M059J (cell line): ENCODE data around the gene PPIL4. TPM values are rescaled to one million over a fixed set of nuclear protein-coding genes. Genes with fewer than 3 reads are reported as not detected.
"Not testable (repeated sequence)": the region's sequence is repeated elsewhere in the genome, so short reads cannot be mapped to it uniquely, and the experiment has no call there.

Source experiments
- DNase-seq: peaks from one replicate; pipeline ENCODE4 v3.0.0-alpha.2; 2012; ENCODE audit warnings: low read depth
- total RNA-seq: library from RNA; depleted of rRNA; stranded (reverse); fragments of >200 nt; shearing (Covaris generic); gene quantifications from 2 replicates; pipeline ENCODE4 v1.2.3, GENCODE V29; 2014

PPIL4 gene
- total RNA-seq, 1 experiment from 2014 or later: 52.9 TPM

- no peak for DNase-seq
Observed at GRCh38 chr6:149483849-149484655, 61.8 kb downstream of the PPIL4 start.

GRCh38 chr6:149483334-149483725, 62.5 kb downstream of the PPIL4 start:
- no peak for DNase-seq

GRCh38 chr6:149482545-149483333, 63.1 kb downstream of the PPIL4 start:
- DNase-seq: no peak

GRCh38 chr6:149480502-149481280, 65.2 kb downstream of the PPIL4 start:
- DNase-seq: no peak

GRCh38 chr6:149478631-149479314, 67.1 kb downstream of the PPIL4 start:
- DNase-seq: no peak

- no peak for DNase-seq
Observed at GRCh38 chr6:149477544-149477943, 68.3 kb downstream of the PPIL4 start.

- DNase-seq: no peak
Observed at GRCh38 chr6:149476789-149477455, 68.9 kb downstream of the PPIL4 start.

GRCh38 chr6:149474108-149474935, 71.5 kb downstream of the PPIL4 start:
- no peak for DNase-seq

GRCh38 chr6:149473080-149474052, 72.5 kb downstream of the PPIL4 start:
- DNase-seq: no peak

- DNase-seq: no peak
Observed at GRCh38 chr6:149472241-149472640, 73.6 kb downstream of the PPIL4 start.

- no peak for DNase-seq
Observed at GRCh38 chr6:149471801-149472200, 74.0 kb downstream of the PPIL4 start.

GRCh38 chr6:149470948-149471347, 74.9 kb downstream of the PPIL4 start:
- no peak for DNase-seq

- no peak for DNase-seq
Observed at GRCh38 chr6:149468179-149468578, 77.7 kb downstream of the PPIL4 start.

- no peak for DNase-seq
Observed at GRCh38 chr6:149467265-149467664, 78.6 kb downstream of the PPIL4 start.

GRCh38 chr6:149464411-149464810, 81.4 kb downstream of the PPIL4 start:
- no peak for DNase-seq

- no peak for DNase-seq
Observed at GRCh38 chr6:149463781-149464180, 82.1 kb downstream of the PPIL4 start.

- not testable (repeated sequence) for DNase-seq
Observed at GRCh38 chr6:149462712-149463111, 83.1 kb downstream of the PPIL4 start.

- DNase-seq: no peak
Observed at GRCh38 chr6:149461670-149462069, 84.2 kb downstream of the PPIL4 start.

- not testable (repeated sequence) for DNase-seq
Observed at GRCh38 chr6:149460249-149460648, 85.6 kb downstream of the PPIL4 start.
